ENCODE measurements around the gene ZNF207. TPM values are rescaled to one million over a fixed set of nuclear protein-coding genes. Genes with fewer than 3 reads are reported as not detected.
"Not testable (repeated sequence)": the region's sequence is repeated elsewhere in the genome, so short reads cannot be mapped to it uniquely, and the experiment has no call there.

Gene ZNF207
- total RNA-seq, 1 experiment from 2014 or later: 188 TPM

- DNase-seq (ENCODE audit: low spot score): no peak
These were observed 36.9 kb downstream of the ZNF207 start for GRCh38 chr17:32386844-32387243.

GRCh38 chr17:32388128-32388527 lies 38.2 kb downstream of the ZNF207 start:
- not testable (repeated sequence) for DNase-seq (ENCODE audit: low spot score)

- no peak for DNase-seq (ENCODE audit: low spot score)
These were observed 38.9 kb downstream of the ZNF207 start for GRCh38 chr17:32388613-32389459.

GRCh38 chr17:32393904-32394303 lies 43.9 kb downstream of the ZNF207 start:
- no peak for DNase-seq (ENCODE audit: low spot score)

- no peak for DNase-seq (ENCODE audit: low spot score)
These were observed 46.4 kb downstream of the ZNF207 start for GRCh38 chr17:32396343-32396742.

- no peak for DNase-seq (ENCODE audit: low spot score)
These were observed 49.0 kb downstream of the ZNF207 start for GRCh38 chr17:32398946-32399345.

GRCh38 chr17:32410085-32410484 lies 60.1 kb downstream of the ZNF207 start:
- DNase-seq (ENCODE audit: low spot score): not testable (repeated sequence)

- DNase-seq (ENCODE audit: low spot score): no peak
These were observed 76.9 kb downstream of the ZNF207 start for GRCh38 chr17:32426894-32427293.

- no peak for DNase-seq (ENCODE audit: low spot score)
These were observed 79.6 kb downstream of the ZNF207 start for GRCh38 chr17:32429598-32429997.

Small RNA genes within 50 kb of the gene (small RNA-seq; reads per million reads assigned to genes)
- gene AC005899.6: not detected

Other genes with a start within 250 kb of the ZNF207 start
- gene RHOT1, start 207.7 kb upstream of the ZNF207 start, total RNA-seq (2014; rRNA removed; shearing (Covaris generic)): 29.2 and 30.5 TPM in 2 replicates
- gene RHBDL3, start 84.3 kb upstream of the ZNF207 start, total RNA-seq (2014; rRNA removed; shearing (Covaris generic)): not detected in 2 replicates
- 46.6 and 49.9 TPM in 2 replicates for gene C17orf75, start 8.0 kb upstream of the ZNF207 start, total RNA-seq (2014; rRNA removed; shearing (Covaris generic))
- 110 and 122 TPM in 2 replicates for gene PSMD11, start 94.4 kb downstream of the ZNF207 start, total RNA-seq (2014; rRNA removed; shearing (Covaris generic))
- 3.0 and 4.0 TPM in 2 replicates for gene CDK5R1, start 136.8 kb downstream of the ZNF207 start, total RNA-seq (2014; rRNA removed; shearing (Covaris generic))

All from HT-29 (cell line).